GM21717 (cell line): ENCODE results near the gene CLPSL2.

Experiments
- ATAC-seq: cut with Tn5 transposase; IDR thresholded peaks from one replicate; pipeline ENCODE4 v1.9.1; 2021; ENCODE audit warnings: mild to moderate bottlenecking, moderate library complexity; ENCODE audit not compliant: unreplicated experiment

The CLPSL2 gene

DNA sequence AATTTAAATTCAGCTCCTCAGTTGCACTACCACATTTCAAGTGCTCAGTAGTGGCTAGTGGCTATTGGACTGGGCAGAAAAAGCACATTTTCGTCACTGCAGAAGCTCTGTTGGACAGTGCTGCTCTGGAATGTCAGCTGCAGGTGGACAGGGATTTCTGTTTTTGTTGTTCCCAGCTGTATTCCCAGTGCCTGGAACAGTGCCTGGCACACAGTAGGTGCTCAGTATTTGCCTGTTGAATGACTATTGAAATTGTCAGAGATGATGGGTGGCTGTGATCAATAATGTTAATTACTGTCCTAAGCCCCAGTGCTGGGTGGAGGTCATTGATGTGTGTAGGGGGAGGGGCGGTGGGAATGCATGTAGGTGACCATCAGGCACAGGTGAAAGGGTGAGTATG lies 9.9 kb downstream of the CLPSL2 start:
- ATAC-seq = no peak

DNA sequence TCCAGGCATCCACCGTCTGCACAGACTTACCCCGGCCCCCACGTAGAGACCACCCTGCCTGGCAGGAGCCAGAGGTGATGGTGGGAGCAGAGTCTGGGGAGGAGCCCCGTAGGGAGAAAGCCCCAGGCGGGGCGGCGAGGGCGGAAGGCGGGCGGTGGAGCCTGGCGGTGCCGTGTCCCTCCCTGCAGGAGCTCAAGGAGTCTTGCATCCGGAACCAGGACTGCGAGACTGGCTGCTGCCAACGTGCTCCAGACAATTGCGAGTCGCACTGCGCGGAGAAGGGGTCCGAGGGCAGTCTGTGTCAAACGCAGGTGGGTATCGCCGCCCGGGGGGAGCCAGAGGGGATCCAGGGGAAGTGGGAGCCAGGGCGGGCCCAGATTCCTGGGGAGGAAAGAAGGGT lies 10.4 kb downstream of the CLPSL2 start:
- no peak for ATAC-seq

DNA sequence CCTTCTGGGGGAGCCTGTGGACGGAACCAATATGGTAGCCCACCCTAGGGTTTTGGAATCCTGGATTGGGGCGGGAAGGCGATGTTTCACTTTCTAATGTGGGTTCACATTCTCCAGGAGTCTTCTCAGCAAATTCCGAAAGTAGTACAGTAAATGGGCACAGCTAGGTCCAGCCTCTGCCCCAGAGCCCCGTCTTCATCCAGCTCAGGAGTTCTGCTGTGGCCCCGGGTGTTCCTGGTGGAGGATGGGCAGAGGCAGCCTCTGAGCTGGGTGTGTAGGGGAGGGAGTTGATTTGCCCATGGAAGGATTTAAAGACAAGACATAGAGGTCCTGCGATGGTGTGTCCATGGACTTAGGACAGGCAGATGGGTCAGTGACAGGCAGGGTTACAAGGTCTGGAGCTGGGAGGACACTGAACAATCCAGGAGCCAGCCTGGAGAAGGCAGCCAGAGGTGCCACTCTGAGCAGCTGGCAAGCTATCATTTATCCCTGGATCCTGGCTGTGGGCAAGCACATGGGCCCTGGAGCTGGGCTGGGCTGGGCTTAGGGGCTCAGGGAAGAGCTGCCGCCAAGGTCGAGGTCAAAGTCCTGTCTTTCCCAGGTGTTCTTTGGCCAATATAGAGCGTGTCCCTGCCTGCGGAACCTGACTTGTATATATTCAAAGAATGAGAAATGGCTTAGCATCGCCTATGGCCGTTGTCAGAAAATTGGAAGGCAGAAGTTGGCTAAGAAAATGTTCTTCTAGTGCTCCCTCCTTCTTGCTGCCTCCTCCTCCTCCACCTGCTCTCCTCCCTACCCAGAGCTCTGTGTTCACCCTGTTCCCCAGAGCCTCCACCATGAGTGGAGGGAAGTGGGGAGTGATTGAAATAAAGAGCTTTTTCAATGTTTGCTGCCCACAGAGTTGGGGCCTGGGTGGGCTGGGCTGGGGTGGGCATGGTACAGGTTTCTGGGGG lies 11.1 kb downstream of the CLPSL2 start:
- no peak for ATAC-seq

DNA sequence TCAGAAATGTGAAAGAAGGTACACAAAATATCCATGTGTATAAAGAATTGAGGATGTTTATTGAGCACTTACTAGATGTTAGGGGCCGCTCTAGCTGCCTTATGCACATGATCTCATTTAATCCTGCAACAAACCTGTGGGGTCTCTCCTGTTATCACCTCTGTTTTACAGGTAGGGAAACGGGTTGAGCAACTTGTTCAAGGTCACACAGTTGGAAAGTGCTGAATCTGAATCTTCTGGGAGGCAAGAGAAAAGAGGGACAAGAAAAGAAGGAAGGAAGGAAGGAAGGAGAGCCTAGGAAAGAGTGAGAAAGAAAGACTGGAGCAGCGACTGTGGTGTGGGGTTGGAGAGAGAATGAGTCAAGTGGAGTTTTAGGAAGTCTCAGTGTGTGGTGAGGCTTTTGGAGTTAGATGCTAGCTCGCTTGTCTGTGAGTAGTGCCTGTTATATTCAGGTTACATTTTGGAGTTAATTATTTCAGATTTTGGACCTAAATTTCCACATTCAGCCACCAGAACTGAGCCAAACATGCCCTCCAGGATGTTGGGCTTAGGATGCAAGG lies 12.1 kb downstream of the CLPSL2 start:
- ATAC-seq = no peak

DNA sequence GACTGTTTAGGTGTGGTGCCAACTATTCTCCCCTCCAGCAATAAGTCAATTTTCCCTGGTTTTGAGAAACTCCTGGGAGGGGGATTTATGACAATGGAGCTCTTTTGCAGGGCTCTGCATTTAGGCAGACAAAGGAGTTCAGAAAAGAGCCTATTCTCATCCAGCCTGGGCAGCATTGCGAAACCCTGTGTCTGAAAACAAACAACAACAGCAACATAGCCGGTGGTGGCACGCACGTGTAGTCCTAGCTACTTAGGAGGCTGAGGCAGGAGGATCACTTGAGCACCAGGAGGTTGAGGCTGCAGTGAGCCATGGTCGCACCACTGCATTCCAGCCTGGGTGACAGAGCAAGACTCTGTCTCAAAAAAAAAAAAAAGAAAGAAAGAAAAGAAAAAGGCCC lies 14.3 kb downstream of the CLPSL2 start:
- ATAC-seq = no peak

DNA sequence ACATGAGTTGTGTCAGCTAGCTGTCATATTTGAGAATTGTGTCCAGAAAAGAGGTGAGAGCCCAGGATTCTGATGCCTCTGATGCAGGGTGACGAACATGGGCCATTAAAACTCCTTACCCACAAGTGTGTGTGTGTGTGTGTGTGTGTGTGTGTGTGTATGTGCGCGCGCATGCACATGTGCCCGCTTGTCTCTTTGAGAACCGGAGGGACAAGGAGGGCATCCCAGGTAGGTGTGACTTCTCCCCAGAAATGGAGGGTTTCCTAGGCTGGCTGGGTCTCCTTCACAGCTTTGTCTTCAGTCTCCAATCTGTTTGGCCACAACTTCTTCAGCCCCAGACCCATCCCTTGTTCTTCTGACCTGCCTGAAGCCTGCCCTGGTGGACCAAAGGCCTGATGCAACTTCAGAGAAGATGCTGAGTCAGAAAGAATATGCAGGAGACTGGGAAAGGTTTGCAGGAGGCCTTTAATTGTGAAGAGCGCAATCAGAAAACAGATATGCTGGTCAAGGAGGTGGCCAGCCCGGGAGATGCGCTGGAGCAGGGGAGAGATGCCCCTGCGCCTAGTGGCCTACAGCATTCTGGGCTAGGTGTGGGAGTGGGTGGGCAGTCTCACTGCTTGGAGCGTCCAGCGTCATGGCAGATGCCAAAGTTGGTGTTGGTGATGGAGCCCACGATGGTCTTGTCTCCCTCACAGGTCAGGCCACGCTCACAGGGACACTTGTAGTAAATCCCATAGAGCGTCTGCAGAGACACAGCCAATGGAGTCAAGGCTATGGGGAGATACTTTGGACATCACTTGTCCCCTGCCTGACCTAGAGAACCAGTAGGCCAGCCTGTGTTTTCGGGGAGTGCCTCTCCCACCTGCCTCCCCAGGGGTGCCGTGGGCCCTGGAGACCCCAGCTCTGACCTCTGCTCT lies 18.4 kb downstream of the CLPSL2 start:
- no peak for ATAC-seq

DNA sequence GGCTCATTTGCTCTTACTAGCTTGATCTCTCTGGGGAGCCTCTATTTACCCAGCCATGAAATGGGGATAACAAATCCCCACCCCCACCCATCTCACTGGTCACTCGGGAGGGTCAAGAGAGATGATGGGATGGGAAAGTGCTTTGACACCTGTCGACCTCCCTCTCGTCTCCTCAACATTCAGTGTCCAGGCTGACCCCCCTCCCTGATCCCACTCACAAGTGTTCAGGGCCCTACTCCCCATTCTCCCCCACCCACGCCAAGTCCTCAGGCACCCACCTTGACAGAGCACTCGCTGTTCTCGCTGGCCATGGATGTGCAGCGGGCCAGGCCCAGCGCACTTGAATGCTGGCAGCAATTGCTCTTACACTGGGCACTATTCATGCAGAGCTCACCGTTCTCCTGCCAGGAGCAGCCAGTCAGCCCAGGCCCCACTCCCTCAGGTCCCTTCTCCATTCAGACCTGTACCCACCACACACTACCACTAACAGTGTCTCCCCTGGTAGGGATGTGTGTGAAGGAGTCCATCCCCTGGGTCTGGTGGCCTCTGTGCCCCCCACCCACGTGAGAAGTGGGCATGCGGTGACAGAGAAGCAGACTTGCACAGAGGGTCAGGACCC lies 19.2 kb downstream of the CLPSL2 start:
- ATAC-seq = no peak

DNA sequence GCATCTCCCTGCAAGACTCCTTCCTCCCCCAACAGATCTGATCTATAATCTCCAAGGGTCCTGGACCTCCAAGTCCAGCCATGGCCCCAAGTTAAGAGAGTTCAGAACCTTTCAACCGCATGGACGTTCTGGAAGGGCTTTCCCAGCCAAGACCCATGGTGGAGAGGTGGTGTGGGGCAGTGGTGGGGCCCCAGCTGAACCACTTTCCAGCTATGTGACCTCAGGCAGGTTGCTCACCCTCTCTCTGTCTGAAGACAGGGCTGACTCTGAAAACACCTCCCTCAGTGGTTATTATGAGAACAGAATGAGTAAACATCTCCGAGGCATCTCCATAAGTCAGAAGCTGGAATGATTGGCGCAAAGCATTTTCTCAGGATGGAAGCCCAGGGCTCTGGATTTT lies 19.8 kb downstream of the CLPSL2 start:
- no peak for ATAC-seq

DNA sequence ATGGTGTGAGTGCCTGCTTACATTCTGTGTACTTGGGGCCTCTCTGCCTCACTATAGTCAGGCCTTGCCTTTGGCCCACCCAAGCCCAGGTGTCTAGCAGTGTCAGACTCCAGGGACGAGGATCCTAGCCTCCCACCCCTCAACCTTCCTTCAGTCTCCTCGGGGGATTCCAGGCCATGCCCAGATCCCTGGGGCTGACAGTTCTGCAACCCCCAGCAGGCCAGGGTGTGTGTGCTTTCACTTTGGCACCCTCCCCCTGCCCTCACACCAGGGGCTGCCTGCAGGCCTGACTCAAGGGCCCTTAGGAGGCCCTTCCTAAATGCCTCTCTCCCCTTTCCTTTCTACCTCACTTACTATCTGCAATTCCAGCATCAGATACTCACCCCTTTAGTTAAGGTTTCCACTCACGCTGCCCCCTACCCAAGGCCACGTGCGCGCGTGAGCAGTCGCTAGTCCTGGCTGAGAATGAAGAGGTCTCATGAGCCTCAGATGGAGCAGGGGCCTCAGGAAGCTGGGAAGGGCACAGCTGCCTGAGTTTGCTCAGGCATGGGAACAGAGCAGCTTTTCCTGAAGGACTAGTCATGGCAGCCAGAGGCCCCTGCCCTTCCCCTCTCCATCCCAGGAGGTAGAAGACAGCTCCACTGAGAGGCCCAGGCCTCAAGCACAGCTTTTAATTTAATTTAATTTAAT lies 21.6 kb downstream of the CLPSL2 start:
- no peak for ATAC-seq

DNA sequence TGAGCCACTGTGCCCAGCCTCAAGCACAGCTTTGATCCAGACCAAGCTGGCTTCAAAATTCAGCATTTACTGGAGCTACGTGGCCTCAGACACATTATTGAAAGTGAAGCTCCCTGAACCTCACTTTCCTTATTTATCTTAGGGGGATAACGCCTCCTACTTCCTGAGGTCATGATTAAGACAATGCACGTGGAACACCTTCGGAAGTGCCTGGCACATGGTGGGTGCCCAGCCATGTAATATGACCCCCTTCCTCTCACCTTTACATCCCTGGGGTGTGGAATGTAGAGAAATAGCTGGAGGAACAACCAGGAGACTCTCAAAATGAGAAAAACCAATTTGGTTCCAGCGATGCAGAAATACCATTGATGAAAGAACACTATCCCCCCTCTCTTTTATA lies 22.3 kb downstream of the CLPSL2 start:
- no peak for ATAC-seq

DNA sequence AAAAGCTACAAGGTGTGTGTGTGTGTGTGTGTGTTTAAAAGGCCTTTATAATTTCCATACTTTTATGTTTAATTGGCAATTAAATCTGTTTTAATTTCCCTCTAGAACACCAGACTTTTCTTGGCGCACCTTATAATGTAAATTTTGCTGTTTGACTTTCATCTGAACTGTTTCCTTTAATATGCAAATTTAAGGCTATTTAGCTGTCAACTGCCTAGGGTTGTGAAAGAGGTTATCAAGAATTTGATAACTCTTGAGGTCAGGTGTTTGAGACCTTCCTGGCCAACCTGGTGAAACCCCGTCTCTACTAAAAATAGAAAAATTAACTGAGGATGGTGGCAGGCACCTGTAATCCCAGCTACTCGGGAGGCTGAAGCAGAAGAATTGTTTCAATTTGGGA lies 24.8 kb downstream of the CLPSL2 start:
- no peak for ATAC-seq

DNA sequence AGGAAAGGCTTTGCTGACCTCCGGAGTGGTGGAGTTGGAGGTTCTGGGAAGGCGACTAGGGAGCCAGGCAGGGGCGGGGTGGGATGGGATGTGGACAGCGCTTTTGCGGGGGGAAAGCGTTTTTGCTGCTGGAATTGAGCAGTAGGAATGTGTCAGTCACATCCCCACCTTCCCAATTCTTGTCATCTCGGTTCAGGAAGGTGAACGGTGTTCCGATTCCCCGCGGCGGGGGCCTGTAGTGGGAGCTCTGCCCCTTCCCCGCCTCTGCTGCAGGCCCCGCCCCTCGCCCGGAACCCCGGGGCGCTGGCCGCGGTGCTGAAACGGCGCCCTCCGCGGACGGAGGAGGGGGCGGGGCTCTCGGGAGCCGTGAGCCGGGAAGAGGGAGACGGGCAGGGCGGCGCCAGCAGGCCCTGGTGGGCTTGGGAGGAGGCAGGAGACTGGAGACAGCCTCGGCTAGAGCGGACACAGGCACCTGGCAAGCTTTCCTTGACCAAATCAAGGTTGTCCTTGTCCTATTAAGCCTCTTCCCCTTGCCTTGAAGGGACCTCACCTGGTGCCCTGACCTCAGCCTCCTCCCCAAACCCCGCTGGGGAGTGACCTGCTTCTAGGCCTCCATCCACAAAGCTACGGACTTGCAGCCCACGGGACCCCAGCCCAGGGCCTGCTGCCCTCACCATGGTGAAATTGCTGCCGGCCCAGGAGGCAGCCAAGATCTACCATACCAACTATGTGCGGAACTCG lies 28.8 kb downstream of the CLPSL2 start, which contains the start of gene LHFPL5:
Gene LHFPL5, plus strand, starts transcription at position 357 of the 741 bp plus-strand sequence. Its CDS starts 319 bp downstream, at position 676.
- no peak for ATAC-seq

DNA sequence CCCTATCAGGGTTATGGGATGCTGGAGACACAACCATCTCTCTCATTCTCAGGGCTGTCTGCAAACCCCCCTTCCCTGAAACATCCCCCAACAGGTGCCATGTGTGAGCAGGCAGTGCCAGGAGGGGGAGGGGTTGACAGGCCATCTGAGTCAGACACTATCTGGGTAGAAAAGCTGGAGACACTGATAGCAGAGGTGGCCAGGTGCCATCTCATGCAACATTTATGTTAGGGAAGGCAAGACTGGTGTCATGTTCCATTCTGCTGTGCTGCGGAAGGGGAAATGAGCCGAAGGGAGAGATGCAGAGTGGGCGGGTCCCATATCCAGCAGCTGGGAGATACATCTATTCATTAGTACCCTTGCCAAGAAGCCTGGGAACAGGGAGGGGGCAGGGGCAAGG lies 32.3 kb downstream of the CLPSL2 start:
- no peak for ATAC-seq

DNA sequence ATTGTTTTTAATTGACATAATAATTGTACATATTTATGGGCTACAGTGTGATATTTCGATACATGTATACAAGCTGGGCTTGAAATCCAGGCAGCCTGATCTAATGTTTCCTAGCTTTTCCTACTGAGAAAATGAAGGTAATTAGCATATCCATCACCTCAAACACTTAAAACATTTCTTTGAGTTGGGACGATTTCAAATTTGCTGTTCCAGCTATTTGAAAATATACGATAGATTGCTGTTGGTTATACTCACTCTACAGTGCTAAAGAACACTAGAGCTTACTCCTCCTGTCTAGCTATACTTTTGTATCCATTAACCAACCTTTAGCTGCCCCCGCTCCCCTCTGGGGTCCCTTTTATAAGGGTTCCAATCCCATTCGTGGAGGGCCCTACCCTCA lies 33.4 kb downstream of the CLPSL2 start:
- ATAC-seq = no peak

DNA sequence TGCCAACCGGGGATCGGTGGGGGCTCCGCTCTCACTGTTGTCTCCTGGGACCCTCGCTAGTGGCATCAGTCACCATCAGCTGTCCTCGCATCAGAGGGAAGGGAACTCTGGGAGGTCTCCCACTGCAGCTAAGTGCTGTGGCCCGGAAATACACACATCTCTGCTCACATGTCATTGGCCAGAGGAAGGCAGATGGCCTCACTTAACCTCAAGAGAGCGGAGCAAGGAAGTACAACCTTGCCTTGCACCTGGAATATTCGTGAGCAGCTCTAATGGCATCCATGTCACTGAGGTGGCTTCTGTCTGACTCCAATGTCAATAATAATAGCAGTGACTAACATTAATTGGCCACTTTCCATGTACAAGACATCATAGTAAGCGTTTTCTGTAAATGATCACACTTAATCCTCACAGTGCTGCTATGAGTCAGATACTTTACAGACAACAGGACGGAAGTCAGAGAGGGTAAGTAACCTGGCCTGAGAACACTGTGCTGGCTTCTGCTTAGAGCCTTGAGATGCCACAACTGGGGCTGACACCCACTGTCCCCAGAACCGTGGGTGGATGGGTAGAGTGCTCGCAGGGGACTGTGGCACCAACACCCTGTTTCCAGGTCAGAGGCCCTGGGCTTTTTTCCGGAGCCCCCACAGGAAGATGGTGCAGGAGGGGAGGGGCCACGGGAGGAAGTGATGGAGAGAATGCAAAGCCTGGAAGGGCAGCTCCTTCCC lies 34.7 kb downstream of the CLPSL2 start:
- no peak for ATAC-seq

DNA sequence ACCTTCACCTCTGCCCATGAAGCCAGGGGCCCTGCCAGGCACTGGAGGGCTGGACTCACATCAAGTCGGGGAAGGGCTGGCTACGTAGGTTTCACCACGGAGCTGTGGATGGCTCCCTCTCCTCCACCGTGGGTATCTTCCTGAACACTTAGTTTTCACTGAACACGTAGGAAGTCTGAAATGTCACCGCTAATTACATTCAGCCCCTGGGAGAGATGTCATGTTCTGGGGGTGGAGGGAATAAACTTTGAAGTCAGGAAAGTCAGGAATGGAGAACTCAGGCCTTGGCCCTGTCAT lies 35.2 kb downstream of the CLPSL2 start:
- no peak for ATAC-seq

DNA sequence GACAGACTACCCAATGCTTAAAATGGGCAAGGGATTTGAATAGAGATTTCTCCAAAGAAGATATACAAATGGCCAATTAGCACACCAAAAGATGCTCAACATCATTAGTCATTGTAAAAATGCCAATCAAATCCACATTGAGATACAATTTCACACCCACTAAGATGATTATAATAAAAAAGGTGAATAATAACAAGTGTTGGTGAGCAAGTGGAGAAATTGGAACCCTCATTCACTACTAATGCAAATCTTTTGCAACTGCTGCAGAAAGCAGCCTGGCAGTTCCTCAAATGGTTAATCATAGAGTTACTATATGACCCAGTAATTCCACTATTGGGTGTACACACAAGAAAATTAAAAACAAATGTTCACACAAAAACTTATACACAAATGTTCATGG lies 41.1 kb downstream of the CLPSL2 start:
- ATAC-seq = no peak

DNA sequence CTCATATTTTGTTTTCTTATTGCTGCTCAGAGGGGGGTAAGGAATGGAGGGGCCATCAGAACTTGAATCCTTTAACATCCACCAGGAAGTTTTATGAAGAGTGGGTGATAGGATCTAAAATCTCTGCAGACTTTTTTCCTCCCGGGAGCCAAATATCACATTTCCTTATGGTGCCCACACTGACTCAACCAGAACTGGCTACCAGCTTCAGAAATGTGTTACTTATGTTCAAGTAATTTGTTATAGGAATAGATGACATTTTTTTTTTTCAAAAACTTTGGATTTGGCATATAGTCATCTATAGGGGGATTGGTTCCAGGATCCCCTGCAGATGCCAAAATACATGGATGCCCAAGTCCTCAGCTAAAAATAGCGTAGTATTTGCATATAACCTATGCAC lies 47.2 kb downstream of the CLPSL2 start:
- ATAC-seq = no peak

DNA sequence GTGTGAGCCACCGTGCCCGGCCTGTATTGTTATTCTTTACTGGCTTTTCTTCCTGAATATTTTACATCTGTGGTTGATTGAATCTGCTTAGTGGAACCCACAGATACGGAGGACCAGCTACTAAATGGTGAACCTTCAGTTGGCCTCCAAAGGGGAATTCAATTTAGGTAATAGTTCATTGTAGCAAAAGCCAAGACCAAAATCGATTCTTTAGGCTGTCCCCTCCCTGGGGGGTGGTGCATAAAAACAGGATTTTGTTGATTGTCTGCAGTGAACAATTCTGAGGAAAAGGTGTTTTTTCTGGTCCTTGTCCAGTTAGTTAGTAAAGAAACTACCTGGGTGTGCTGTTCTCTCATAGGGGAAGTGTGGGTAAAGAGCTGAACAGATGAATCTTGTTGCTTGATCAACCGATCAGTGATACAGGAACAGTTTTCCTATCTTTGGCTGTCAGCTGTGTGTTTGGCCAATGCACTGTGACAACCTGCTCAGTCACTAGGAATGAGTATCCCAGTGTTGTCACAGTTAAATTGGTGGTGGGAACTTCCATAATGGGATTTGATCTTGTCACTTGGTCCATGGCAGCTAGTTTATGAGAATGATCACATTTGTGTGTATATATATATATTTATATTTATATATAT lies 48.3 kb downstream of the CLPSL2 start:
- ATAC-seq = no peak
